Measurements from ENCODE around the gene PMM1. TPM values are rescaled to one million over a fixed set of nuclear protein-coding genes. Genes with fewer than 3 reads are reported as not detected.

PMM1 gene
- total RNA-seq, 2 donors from 2014 or later: 17.3 TPM

DNA sequence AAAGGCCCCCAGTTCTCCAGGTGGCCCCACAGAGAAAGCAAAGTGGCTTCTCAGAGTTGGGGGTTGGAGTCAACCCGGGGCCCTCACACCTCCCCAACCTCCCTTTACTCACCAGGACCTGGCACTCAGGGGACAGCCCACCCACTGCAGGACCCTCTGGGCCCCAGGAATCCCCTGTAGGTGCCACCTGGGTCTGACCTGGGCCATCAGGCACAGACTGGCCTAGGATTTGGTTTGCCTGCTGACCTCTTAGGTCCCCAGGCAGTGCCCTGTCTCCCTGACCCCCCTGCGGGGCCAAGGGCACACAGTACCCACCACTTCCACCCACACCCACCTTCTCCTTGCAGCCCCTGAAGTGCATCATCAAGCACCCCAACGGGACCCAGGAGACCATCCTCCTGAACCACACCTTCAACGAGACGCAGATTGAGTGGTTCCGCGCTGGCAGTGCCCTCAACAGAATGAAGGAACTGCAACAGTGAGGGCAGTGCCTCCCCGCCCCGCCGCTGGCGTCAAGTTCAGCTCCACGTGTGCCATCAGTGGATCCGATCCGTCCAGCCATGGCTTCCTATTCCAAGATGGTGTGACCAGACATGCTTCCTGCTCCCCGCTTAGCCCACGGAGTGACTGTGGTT is 61.4 kb downstream of the PMM1 start:
- Histone ChIP-seq H3K9me3 (no peaks in the 10 kb centered on the region), H3K27ac (peak overlapping the region in 1 of 2 donors; percentile 87), H3K4me1 (peaks cover 0 to 52% of the 10 kb centered on the region in 2 donors), H3K36me3 (peaks cover 94% of the 10 kb centered on the region), H3K4me3 (no peak overlapping the region), H3K27me3 (no peaks in the 10 kb centered on the region)
- DNase-seq (ENCODE audit: low spot score): no peak
- TF ChIP-seq, protein P1, sequence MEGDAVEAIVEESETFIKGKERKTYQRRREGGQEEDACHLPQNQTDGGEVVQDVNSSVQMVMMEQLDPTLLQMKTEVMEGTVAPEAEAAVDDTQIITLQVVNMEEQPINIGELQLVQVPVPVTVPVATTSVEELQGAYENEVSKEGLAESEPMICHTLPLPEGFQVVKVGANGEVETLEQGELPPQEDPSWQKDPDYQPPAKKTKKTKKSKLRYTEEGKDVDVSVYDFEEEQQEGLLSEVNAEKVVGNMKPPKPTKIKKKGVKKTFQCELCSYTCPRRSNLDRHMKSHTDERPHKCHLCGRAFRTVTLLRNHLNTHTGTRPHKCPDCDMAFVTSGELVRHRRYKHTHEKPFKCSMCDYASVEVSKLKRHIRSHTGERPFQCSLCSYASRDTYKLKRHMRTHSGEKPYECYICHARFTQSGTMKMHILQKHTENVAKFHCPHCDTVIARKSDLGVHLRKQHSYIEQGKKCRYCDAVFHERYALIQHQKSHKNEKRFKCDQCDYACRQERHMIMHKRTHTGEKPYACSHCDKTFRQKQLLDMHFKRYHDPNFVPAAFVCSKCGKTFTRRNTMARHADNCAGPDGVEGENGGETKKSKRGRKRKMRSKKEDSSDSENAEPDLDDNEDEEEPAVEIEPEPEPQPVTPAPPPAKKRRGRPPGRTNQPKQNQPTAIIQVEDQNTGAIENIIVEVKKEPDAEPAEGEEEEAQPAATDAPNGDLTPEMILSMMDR (IDR thresholded peaks at IDR 0.05): no peak

Other genes starting within 250 kb of the PMM1 start
- gene TEF, start 207.9 kb downstream of the PMM1 start, total RNA-seq: 10 to 100 TPM; 12.7 to 14.2 TPM
- 10 to 100 TPM; 49.1 to 55.3 TPM for gene TOB2, start 143.0 kb downstream of the PMM1 start, total RNA-seq
- 10 to 100 TPM; 19.3 to 23.5 TPM for gene PHF5A, start 121.1 kb downstream of the PMM1 start, total RNA-seq
- 100 to 1,000 TPM; 447 to 604 TPM for gene ACO2, start 120.7 kb downstream of the PMM1 start, total RNA-seq
- 10 to 100 TPM; 11.4 to 12.0 TPM for gene POLR3H, start 45.4 kb downstream of the PMM1 start, total RNA-seq
- gene CSDC2, start 28.8 kb downstream of the PMM1 start, total RNA-seq: 100 to 1,000 TPM; 257 to 324 TPM
- 10 to 100 TPM; 62.3 to 65.8 TPM for gene DESI1, start 31.2 kb upstream of the PMM1 start, total RNA-seq
- 100 to 1,000 TPM; 161 to 174 TPM for gene XRCC6, start 31.5 kb upstream of the PMM1 start, total RNA-seq
- 100 to 1,000 TPM; 183 to 226 TPM for gene SNU13, start 99.0 kb upstream of the PMM1 start, total RNA-seq
- 10 to 100 TPM in 1 of 2 donors, under 1 TPM in 1; 0.71 to 15.5 TPM for gene MEI1, start 109.7 kb upstream of the PMM1 start, total RNA-seq
- gene CCDC134, start 210.8 kb upstream of the PMM1 start, total RNA-seq: 1 to 10 TPM; 4.0 to 6.4 TPM
- gene SREBF2, start 243.3 kb upstream of the PMM1 start, total RNA-seq: 10 to 100 TPM; 45.6 to 61.4 TPM